Retinal pigment epithelial cell (primary cell): Measurements from ENCODE around the gene EHMT1.

ENCODE experiments used
- DNase-seq: peaks from one replicate; pipeline ENCODE4 v3.0.0-alpha.2; 2010; ENCODE audit warnings: low read depth
- H3K4me3 ChIP-seq: 2 replicates; pipeline ENCODE4 v1.5.1; 2011; ENCODE audit warnings: mild to moderate bottlenecking, low read length, control low read depth, moderate library complexity
- CTCF ChIP-seq: conservative IDR thresholded peaks from 2 replicates; pipeline ENCODE4 v1.5.1; 2011; ENCODE audit warnings: low read depth, low read length, control low read depth, inconsistent platforms

The EHMT1 gene

GRCh38 chr9:137611623-137612609 lies 6.9 kb upstream of the EHMT1 start:
- peak; percentile 72 for DNase-seq
- H3K4me3 ChIP-seq, result no peak overlapping the region
- TF ChIP-seq CTCF, result no peak

- DNase-seq, result no peak
- no peak overlapping the region for H3K4me3 ChIP-seq
- no peak for TF ChIP-seq CTCF
Observed at GRCh38 chr9:137612741-137613142, 6.1 kb upstream of the EHMT1 start.

GRCh38 chr9:137613259-137613658 lies 5.5 kb upstream of the EHMT1 start:
- no peak for TF ChIP-seq CTCF
- no peak for DNase-seq
- H3K4me3 ChIP-seq, result no peak overlapping the region

- no peak overlapping the region for H3K4me3 ChIP-seq
- TF ChIP-seq CTCF, result no peak
- no peak for DNase-seq
Observed at GRCh38 chr9:137613738-137614523, 4.9 kb upstream of the EHMT1 start.

DNA sequence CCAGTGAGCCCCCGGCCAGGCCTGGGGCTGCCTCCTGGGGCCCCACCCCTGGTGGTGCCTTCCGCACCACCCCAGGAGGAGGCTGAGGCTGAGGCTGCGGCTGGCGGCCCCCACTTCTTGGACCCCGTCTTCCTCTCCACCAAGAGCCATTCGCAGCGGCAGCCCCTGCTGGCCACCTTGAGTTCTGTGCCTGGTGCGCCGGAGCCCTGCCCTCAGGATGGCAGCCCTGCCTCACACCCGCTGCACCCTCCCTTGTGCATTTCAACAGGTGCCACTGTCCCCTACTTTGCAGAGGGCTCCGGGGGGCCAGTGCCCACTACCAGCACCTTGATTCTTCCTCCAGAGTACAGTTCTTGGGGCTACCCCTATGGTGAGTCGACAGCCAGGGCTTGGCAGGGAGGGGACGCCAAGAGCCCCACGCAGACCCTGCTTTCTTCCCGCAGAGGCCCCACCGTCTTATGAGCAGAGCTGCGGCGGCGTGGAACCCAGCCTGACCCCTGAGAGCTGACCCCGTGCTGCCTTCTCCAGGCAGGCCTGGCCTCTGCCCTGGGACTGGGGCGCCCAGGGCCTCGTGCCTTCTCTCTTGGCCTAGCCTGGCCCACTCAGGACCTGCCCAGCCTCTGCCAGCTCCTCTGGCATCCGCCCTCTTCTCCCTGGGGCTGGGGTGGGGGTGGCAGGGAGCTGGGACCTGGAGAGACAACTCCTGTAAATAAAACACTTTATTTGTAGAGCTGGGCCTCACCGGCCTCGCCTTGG lies 4.0 kb upstream of the EHMT1 start:
- DNase-seq, result no peak
- H3K4me3 ChIP-seq, result no peak overlapping the region
- no peak for TF ChIP-seq CTCF

DNA sequence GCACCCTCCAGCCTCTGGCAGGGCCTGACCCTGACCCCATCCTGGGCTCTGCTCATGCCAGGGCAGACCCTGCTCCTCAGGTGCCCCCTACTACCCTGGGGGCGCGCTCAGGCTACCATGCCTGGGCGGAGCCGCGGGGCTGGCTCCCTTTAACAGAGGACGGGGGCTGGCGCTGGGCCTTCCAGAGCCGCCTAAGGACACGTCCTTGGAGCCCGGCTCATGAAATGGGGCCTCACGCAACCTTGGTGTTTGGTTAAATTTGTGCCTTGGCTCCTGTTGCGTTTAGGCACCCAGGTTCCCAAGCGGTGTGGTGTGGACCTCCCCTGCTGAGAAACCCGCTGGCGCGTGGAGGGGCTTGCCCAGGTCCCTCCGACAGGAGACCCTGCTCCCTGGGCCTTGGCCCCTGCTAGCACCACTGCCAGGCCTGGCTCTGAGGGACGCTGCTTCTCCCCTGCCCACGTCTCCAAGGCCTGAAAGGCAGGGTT lies 3.4 kb upstream of the EHMT1 start:
- DNase-seq, result no peak
- no peak for TF ChIP-seq CTCF
- H3K4me3 ChIP-seq, result no peak overlapping the region
